H9 (cell line): Measurements from ENCODE around the gene UNC5A. TPM values are rescaled to one million over a fixed set of nuclear protein-coding genes. Genes with fewer than 3 reads are reported as not detected.

Source experiments
- DNase-seq: peaks from one replicate; pipeline ENCODE4 v3.0.0-alpha.2; 2017
- H2AFZ ChIP-seq: one replicate; pipeline ENCODE4 v1.6.1; 2013; ENCODE audit warnings: mild to moderate bottlenecking, low read length, control low read depth, moderate library complexity
- H2AK5ac ChIP-seq: 2 replicates; pipeline ENCODE4 v1.6.1; 2013; ENCODE audit warnings: low read length, control low read depth, mixed read lengths; ENCODE audit not compliant: insufficient read length
- H2BK120ac ChIP-seq: one replicate; pipeline ENCODE4 v1.6.1; 2013; ENCODE audit warnings: low read depth, mild to moderate bottlenecking, low read length, control low read depth, inconsistent platforms; ENCODE audit not compliant: poor library complexity, severe bottlenecking
- H2BK12ac ChIP-seq: 2 replicates; pipeline ENCODE4 v1.6.1; 2013; ENCODE audit warnings: low read length, control low read depth, mixed read lengths, low read depth; ENCODE audit not compliant: insufficient read length
- H2BK15ac ChIP-seq: 2 replicates; pipeline ENCODE4 v1.6.1; 2013; ENCODE audit warnings: low read depth, low read length, control low read depth
- H2BK20ac ChIP-seq: one replicate; pipeline ENCODE4 v1.6.1; 2013; ENCODE audit warnings: low read depth, mild to moderate bottlenecking, low read length, control low read depth, inconsistent platforms; ENCODE audit not compliant: poor library complexity, severe bottlenecking
- H2BK5ac ChIP-seq: 2 replicates; pipeline ENCODE4 v1.6.1; 2013; ENCODE audit warnings: low read length, control low read depth, mixed read lengths; ENCODE audit not compliant: insufficient read length
- H3K14ac ChIP-seq: 2 replicates; pipeline ENCODE4 v1.6.1; 2013; ENCODE audit warnings: low read length, control low read depth; ENCODE audit not compliant: insufficient read depth
- H3K18ac ChIP-seq: 2 replicates; pipeline ENCODE4 v1.6.1; 2013; ENCODE audit warnings: low read depth, mild to moderate bottlenecking, mixed read lengths, low read length, control low read depth; ENCODE audit not compliant: insufficient read length
- H3K23ac ChIP-seq: 2 replicates; pipeline ENCODE4 v1.6.1; 2013; ENCODE audit warnings: low read length, control low read depth, mixed read lengths, low read depth; ENCODE audit not compliant: insufficient read length
- H3K23me2 ChIP-seq: 2 replicates; pipeline ENCODE4 v1.6.1; 2013; ENCODE audit warnings: low read depth, mild to moderate bottlenecking, mixed read lengths, low read length, control low read depth; ENCODE audit not compliant: insufficient read length, poor library complexity, severe bottlenecking
- H3K27ac ChIP-seq: 2 replicates; pipeline ENCODE4 v1.5.1; 2013; ENCODE audit warnings: low read length, control low read depth, mixed read lengths, low read depth; ENCODE audit not compliant: insufficient read length
- H3K27me3 ChIP-seq: 2 replicates; pipeline ENCODE4 v1.6.1; 2013; ENCODE audit warnings: low read length, control low read depth, inconsistent platforms; ENCODE audit not compliant: insufficient read depth
- H3K4ac ChIP-seq: 2 replicates; pipeline ENCODE4 v1.6.1; 2013; ENCODE audit warnings: low read depth, mild to moderate bottlenecking, control low read depth, inconsistent platforms, low read length, moderate library complexity
- H3K4me1 ChIP-seq: 2 replicates; pipeline ENCODE4 v1.6.1; 2013; ENCODE audit warnings: low read length, control low read depth, inconsistent platforms; ENCODE audit not compliant: insufficient read depth
- H3K4me2 ChIP-seq: 2 replicates; pipeline ENCODE4 v1.6.1; 2013; ENCODE audit warnings: low read length, control low read depth, mixed read lengths; ENCODE audit not compliant: insufficient read length, insufficient read depth
- H3K56ac ChIP-seq: 2 replicates; pipeline ENCODE4 v1.6.1; 2013; ENCODE audit warnings: low read depth, mild to moderate bottlenecking, mixed read lengths, low read length, control low read depth; ENCODE audit not compliant: insufficient read length
- H3K79me1 ChIP-seq: 2 replicates; pipeline ENCODE4 v1.6.1; 2013; ENCODE audit warnings: low read depth, mild to moderate bottlenecking, moderate library complexity, low read length, control low read depth, inconsistent platforms; ENCODE audit not compliant: insufficient read depth, poor library complexity, severe bottlenecking
- H3K79me2 ChIP-seq: 2 replicates; pipeline ENCODE4 v1.6.1; 2013; ENCODE audit warnings: low read length, control low read depth, inconsistent platforms; ENCODE audit not compliant: insufficient read depth
- H3K9ac ChIP-seq: 2 replicates; pipeline ENCODE4 v1.6.1; 2013; ENCODE audit warnings: low read length, control low read depth, mixed read lengths; ENCODE audit not compliant: insufficient read length; ENCODE audit errors: extremely low read depth
- H3K9me3 ChIP-seq: one replicate; pipeline ENCODE4 v1.6.1; 2013; ENCODE audit warnings: low read depth, low read length, inconsistent platforms; ENCODE audit not compliant: control insufficient read depth
- H3T11ph ChIP-seq: one replicate; pipeline ENCODE4 v1.6.1; 2013; ENCODE audit warnings: mild to moderate bottlenecking, low read length, control low read depth, inconsistent platforms
- H4K20me1 ChIP-seq: one replicate; pipeline ENCODE4 v1.6.1; 2013; ENCODE audit not compliant: control insufficient read depth, insufficient read length, insufficient read depth
- H4K5ac ChIP-seq: 2 replicates; pipeline ENCODE4 v1.6.1; 2013; ENCODE audit warnings: low read depth, mild to moderate bottlenecking, mixed read lengths, low read length, control low read depth; ENCODE audit not compliant: insufficient read length
- H4K8ac ChIP-seq: replicated peaks from 2 replicates; pipeline ENCODE4 v1.6.1; 2013; ENCODE audit warnings: low read length, control low read depth, mixed read lengths, low read depth; ENCODE audit not compliant: insufficient read length
- H4K91ac ChIP-seq: 2 replicates; pipeline ENCODE4 v1.6.1; 2013; ENCODE audit warnings: low read depth, mild to moderate bottlenecking, moderate library complexity, mixed read lengths, low read length, control low read depth; ENCODE audit not compliant: insufficient read length
- H3K27ac Mint-ChIP-seq, 3 experiments: 2 replicates in 2 of 3; 3 replicates in 1 of 3; pipeline ENCODE4 v1.8.0; 2020 to 2021; ENCODE audit warnings: mixed read lengths in 3 of 3, mild to moderate bottlenecking in 1 of 3, moderate library complexity in 1 of 3
- H3K27me3 Mint-ChIP-seq: 2 replicates; pipeline ENCODE4 v1.8.0; 2021; ENCODE audit warnings: low read depth, mild to moderate bottlenecking, moderate library complexity, mixed read lengths
- H3K36me3 Mint-ChIP-seq, 3 experiments: 2 replicates in 2 of 3; 3 replicates in 1 of 3; pipeline ENCODE4 v1.8.0; 2020 to 2021; ENCODE audit warnings: low read depth in 3 of 3, mixed read lengths in 3 of 3; ENCODE audit not compliant: insufficient read depth in 1 of 3
- H3K4me1 Mint-ChIP-seq, 2 experiments: 2 replicates each; pipeline ENCODE4 v1.8.0; 2020; ENCODE audit warnings: mixed read lengths in 2 of 2
- H3K4me3 Mint-ChIP-seq, 2 experiments: 2 replicates in 1 of 2; 3 replicates in 1 of 2; pipeline ENCODE4 v1.8.0; 2020 to 2021; ENCODE audit warnings: mild to moderate bottlenecking in 2 of 2, mixed read lengths in 2 of 2, moderate library complexity in 1 of 2
- H3K9me3 Mint-ChIP-seq, 2 experiments: 2 replicates in 1 of 2; 3 replicates in 1 of 2; pipeline ENCODE4 v1.8.0; 2020; ENCODE audit warnings: mild to moderate bottlenecking in 2 of 2, mixed read lengths in 2 of 2, moderate library complexity in 1 of 2
- whole genome bisulfite sequencing: extraction: QIAGEN DNeasy Blood & Tissue Kit; methylation state at CpG from one replicate; pipeline ENCODE4 v1.1.7; 2013; ENCODE audit warnings: missing lambda C conversion rate, low lambda C conversion rate, mixed read lengths; ENCODE audit not compliant: insufficient read length; ENCODE audit errors: extremely low coverage; 5-methylcytosine and 5-hydroxymethylcytosine counted together
- total RNA-seq: library from RNA; stranded (reverse); gene quantifications from 2 replicates; pipeline ENCODE4 v1.2.1, GENCODE V29; 2021
- TF ChIP-seq, protein P1 (sequence below): fragments of 200-600 bp; sonication (generic); conservative IDR thresholded peaks from 3 replicates; pipeline ENCODE4 v1.8.0; 2021; ENCODE audit warnings: antibody characterized with exemption, mild to moderate bottlenecking

Gene UNC5A
- total RNA-seq, 1 experiment from 2014 or later, result 4.4 TPM

DNA sequence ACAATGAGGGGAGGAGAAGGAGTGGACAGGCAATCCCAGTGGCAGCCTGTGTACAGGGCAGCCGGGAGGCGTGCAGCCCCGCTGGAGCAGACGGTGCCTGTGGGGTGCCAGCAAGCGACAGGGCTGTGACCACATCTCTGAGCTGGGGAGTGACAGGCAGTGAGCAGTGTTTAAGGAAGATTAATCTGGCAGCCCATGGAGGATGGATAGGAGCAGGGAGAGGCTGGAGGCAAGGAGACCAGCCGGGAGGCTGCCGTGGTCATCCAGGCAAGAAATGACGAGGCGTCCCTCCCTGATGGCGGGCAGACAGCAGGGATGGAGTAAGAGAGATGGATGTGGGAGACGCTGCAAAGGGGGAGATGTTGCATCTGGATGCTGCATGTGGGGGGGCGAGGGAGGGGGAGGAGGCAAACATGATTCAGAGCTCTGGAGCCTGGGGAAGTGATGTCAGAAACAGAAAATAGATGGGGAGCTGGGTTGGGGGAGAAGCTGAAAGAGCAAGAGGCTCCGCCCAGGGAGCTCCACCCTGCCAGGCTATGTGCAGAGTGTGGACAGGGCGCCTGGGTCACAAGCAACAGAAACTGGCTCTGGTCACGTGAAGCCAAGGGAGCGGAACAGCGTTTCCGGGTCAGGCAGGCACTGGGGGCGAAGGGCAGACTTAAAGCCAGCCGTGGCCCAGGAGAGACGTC lies 12.6 kb downstream of the UNC5A start:
- Histone ChIP-seq H4K8ac (no peak overlapping the region), H3K4ac (no peak overlapping the region), H4K5ac (no peak overlapping the region), H2BK15ac (no peak overlapping the region; the same call in 1 of the 2 replicates), H3K4me2 (no peak overlapping the region), H3K9me3 (no peaks in the 10 kb centered on the region), H2BK20ac (no peak overlapping the region), H4K91ac (no peak overlapping the region), H2BK5ac (no peak overlapping the region), H3K23me2 (peaks cover 4% of the 10 kb centered on the region), H3K23ac (no peak overlapping the region), H3K27ac (no peak overlapping the region), H2BK12ac (no peak overlapping the region), H3K14ac (no peak overlapping the region; the same call in 1 of the 2 replicates), H2AFZ (no peak overlapping the region), H3K79me1 (no peaks in the 10 kb centered on the region), H3K27me3 (no peaks in the 10 kb centered on the region; the same call in 1 of the 2 replicates), H3K9ac (no peak overlapping the region), H3K18ac (no peak overlapping the region), H2AK5ac (no peak overlapping the region), H3K56ac (no peak overlapping the region), H3T11ph (no peak overlapping the region), H3K4me1 (no peaks in the 10 kb centered on the region; the same call in 1 of the 2 replicates), H4K20me1 (no peaks in the 10 kb centered on the region), H2BK120ac (no peak overlapping the region), H3K79me2 (no peaks in the 10 kb centered on the region)
- Mint-ChIP-seq H3K4me1 (peaks cover 28 to 45% of the 10 kb centered on the region in 2 experiments), H3K27me3 (peaks cover 22% of the 10 kb centered on the region), H3K36me3 (no peaks in the 10 kb centered on the region), H3K9me3 (no peaks in the 10 kb centered on the region), H3K4me3 (no peak overlapping the region), H3K27ac (no peak overlapping the region)
- TF ChIP-seq, protein P1, sequence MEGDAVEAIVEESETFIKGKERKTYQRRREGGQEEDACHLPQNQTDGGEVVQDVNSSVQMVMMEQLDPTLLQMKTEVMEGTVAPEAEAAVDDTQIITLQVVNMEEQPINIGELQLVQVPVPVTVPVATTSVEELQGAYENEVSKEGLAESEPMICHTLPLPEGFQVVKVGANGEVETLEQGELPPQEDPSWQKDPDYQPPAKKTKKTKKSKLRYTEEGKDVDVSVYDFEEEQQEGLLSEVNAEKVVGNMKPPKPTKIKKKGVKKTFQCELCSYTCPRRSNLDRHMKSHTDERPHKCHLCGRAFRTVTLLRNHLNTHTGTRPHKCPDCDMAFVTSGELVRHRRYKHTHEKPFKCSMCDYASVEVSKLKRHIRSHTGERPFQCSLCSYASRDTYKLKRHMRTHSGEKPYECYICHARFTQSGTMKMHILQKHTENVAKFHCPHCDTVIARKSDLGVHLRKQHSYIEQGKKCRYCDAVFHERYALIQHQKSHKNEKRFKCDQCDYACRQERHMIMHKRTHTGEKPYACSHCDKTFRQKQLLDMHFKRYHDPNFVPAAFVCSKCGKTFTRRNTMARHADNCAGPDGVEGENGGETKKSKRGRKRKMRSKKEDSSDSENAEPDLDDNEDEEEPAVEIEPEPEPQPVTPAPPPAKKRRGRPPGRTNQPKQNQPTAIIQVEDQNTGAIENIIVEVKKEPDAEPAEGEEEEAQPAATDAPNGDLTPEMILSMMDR, result no peak
- no peak for DNase-seq
- no CpG with 5 or more reads among the region's 21 CpGs for WGBS
